ENCODE measurements around the gene CCDC146.

Gene CCDC146

GRCh38 chr7:77295549-77295948, 173.1 kb downstream of the CCDC146 start:
- DNase-seq: no peak

- DNase-seq: no peak
Observed at GRCh38 chr7:77306231-77307067, 184.0 kb downstream of the CCDC146 start.

- DNase-seq: no peak
Observed at GRCh38 chr7:77308792-77309191, 186.4 kb downstream of the CCDC146 start.

GRCh38 chr7:77309714-77310220, 187.4 kb downstream of the CCDC146 start:
- DNase-seq: no peak

GRCh38 chr7:77310982-77311381, 188.6 kb downstream of the CCDC146 start:
- DNase-seq: no peak

GRCh38 chr7:77313085-77313484, 190.7 kb downstream of the CCDC146 start:
- no peak for DNase-seq

- no peak for DNase-seq
Observed at GRCh38 chr7:77313876-77314480, 191.6 kb downstream of the CCDC146 start.

- no peak for DNase-seq
Observed at GRCh38 chr7:77315182-77315591, 192.8 kb downstream of the CCDC146 start.

- no peak for DNase-seq
Observed at GRCh38 chr7:77316219-77316978, 194.0 kb downstream of the CCDC146 start.

- DNase-seq: no peak
Observed at GRCh38 chr7:77318019-77318418, 195.6 kb downstream of the CCDC146 start.

- DNase-seq: no peak
Observed at GRCh38 chr7:77320137-77320536, 197.7 kb downstream of the CCDC146 start.

- no peak for DNase-seq
Observed at GRCh38 chr7:77320714-77321113, 198.3 kb downstream of the CCDC146 start.

- no peak for DNase-seq
Observed at GRCh38 chr7:77321300-77321699, 198.9 kb downstream of the CCDC146 start.

GRCh38 chr7:77326131-77326530, 203.7 kb downstream of the CCDC146 start:
- no peak for DNase-seq

GRCh38 chr7:77327067-77327931, 204.9 kb downstream of the CCDC146 start:
- DNase-seq: no peak

- no peak for DNase-seq
Observed at GRCh38 chr7:77327932-77328628, 205.7 kb downstream of the CCDC146 start.

GRCh38 chr7:77328669-77329068, 206.3 kb downstream of the CCDC146 start:
- no peak for DNase-seq

- DNase-seq: no peak
Observed at GRCh38 chr7:77329466-77330168, 207.2 kb downstream of the CCDC146 start.

GRCh38 chr7:77330169-77330882, 207.9 kb downstream of the CCDC146 start:
- DNase-seq: no peak

- peak; percentile 11 for DNase-seq
Observed at GRCh38 chr7:77331938-77332695, 209.7 kb downstream of the CCDC146 start.

Data from GOT3 (cell line).